Type B pancreatic cell (in vitro differentiated cells): ENCODE results near the gene AGMO. TPM values are rescaled to one million over a fixed set of nuclear protein-coding genes. Genes with fewer than 3 reads are reported as not detected.

Source experiments
- DNase-seq: peaks from one replicate; pipeline ENCODE4 v3.0.0; 2021; ENCODE audit warnings: mixed read lengths; ENCODE audit not compliant: unreplicated experiment; ENCODE audit errors: extremely low spot score
- H3K27ac Mint-ChIP-seq: 2 replicates; pipeline ENCODE4 v1.8.0; 2021; ENCODE audit warnings: mild to moderate bottlenecking, mixed read lengths
- H3K27me3 Mint-ChIP-seq: 2 replicates; pipeline ENCODE4 v1.8.0; 2021; ENCODE audit warnings: mixed read lengths
- H3K36me3 Mint-ChIP-seq: 2 replicates; pipeline ENCODE4 v1.8.0; 2021; ENCODE audit warnings: mixed read lengths
- H3K4me1 Mint-ChIP-seq: one replicate; pipeline ENCODE4 v1.8.0; 2021; ENCODE audit warnings: mixed read lengths; ENCODE audit not compliant: unreplicated experiment
- H3K4me3 Mint-ChIP-seq: 2 replicates; pipeline ENCODE4 v1.8.0; 2021; ENCODE audit warnings: mild to moderate bottlenecking, mixed read lengths
- H3K9me3 Mint-ChIP-seq: 2 replicates; pipeline ENCODE4 v1.8.0; 2021; ENCODE audit warnings: mixed read lengths
- CTCF ChIP-seq: fragments of 200-600 bp; sonication (generic); conservative IDR thresholded peaks from 2 replicates; pipeline ENCODE4 v1.5.0; 2021; ENCODE audit warnings: antibody characterized with exemption, mild to moderate bottlenecking
- total RNA-seq: library from RNA; stranded (reverse); gene quantifications from 2 replicates; pipeline ENCODE4 v1.2.1, GENCODE V29; 2021; ENCODE audit warnings: low replicate concordance

Gene AGMO
- total RNA-seq, 1 donor from 2014 or later: 0.41 TPM

DNA sequence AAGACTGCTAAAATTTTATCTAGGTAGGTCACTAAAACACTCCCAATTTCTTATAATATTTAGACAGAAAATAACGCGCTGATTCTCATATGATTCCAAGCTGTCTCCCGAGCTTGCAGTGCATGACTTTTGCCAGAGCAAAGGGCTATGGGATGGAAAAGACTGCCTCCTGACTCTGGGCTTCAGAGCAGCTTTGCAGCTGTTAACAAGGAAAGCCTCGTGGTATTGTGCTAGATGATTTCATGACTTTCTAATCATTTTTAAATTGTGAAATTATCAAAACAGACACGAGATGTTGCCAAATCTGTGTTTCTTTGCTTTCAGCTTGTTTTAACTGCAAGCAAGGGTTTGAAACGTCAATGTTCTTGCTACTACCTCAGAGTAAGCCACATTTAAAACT is 238.3 kb downstream of the AGMO start:
- no peak overlapping the region for H3K4me3 Mint-ChIP-seq
- TF ChIP-seq CTCF: no peak
- no peak for DNase-seq
- no peaks in the 10 kb centered on the region for H3K36me3 Mint-ChIP-seq
- H3K9me3 Mint-ChIP-seq: peaks cover 3% of the 10 kb centered on the region
- no peaks in the 10 kb centered on the region for H3K27me3 Mint-ChIP-seq
- H3K27ac Mint-ChIP-seq: no peak overlapping the region
- H3K4me1 Mint-ChIP-seq: peaks cover 5% of the 10 kb centered on the region

DNA sequence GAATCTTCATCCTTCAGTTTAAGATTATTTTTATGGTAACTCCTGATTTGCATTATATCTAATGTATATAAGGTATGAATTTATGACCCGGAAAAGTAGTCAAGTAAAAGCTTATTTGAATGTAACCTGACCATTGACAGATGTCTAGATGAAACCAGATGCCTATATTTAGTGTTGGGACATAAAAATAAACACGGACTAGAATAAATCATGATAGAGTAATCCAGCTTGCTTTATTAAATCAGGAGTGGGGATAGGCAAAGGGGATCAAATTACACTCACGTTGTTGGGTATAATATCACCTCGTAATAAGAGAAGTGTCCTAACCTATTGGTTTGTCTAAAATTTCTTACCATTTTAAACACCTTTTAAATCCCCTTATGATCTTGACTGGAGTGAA is 244.6 kb downstream of the AGMO start:
- TF ChIP-seq CTCF: no peak
- Mint-ChIP-seq H3K36me3 (no peaks in the 10 kb centered on the region), H3K27me3 (no peaks in the 10 kb centered on the region), H3K4me3 (no peak overlapping the region), H3K27ac (no peak overlapping the region), H3K4me1 (peaks cover 4% of the 10 kb centered on the region), H3K9me3 (no peaks in the 10 kb centered on the region)
- DNase-seq: no peak

- H3K9me3 Mint-ChIP-seq: no peaks in the 10 kb centered on the region
- no peak overlapping the region for H3K4me3 Mint-ChIP-seq
- H3K27ac Mint-ChIP-seq: no peak overlapping the region
- no peak for TF ChIP-seq CTCF
- no peak for DNase-seq
- peaks cover 4% of the 10 kb centered on the region for H3K4me1 Mint-ChIP-seq
- no peaks in the 10 kb centered on the region for H3K36me3 Mint-ChIP-seq
- H3K27me3 Mint-ChIP-seq: no peaks in the 10 kb centered on the region
These were observed 246.1 kb downstream of the AGMO start for GRCh38 chr7:15315678-15316077.

DNA sequence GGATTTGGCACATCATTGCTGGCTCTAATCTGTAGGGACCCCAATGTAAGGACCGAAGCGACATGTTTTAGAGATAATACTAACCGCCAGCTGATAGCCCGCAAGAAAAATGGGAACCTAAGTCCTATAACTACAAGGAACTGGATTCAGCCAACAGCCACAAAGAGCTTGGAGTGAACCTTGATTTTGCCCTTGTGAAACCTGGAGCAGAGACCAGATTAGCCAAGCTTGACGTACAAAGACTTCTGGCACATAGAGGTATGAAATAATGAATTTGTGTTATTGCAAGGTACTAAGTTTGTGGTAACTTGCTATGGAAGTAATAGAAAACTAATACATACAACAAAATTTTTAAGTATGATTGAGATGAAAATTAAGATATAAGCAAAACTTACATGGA is 246.9 kb downstream of the AGMO start:
- TF ChIP-seq CTCF: no peak
- Mint-ChIP-seq H3K36me3 (no peaks in the 10 kb centered on the region), H3K4me1 (peaks cover 4% of the 10 kb centered on the region), H3K27me3 (no peaks in the 10 kb centered on the region), H3K4me3 (no peak overlapping the region), H3K9me3 (no peaks in the 10 kb centered on the region), H3K27ac (no peak overlapping the region)
- DNase-seq: no peak

GRCh38 chr7:15313361-15313760 is 248.5 kb downstream of the AGMO start:
- no peak for DNase-seq
- Mint-ChIP-seq H3K36me3 (no peaks in the 10 kb centered on the region), H3K27me3 (no peaks in the 10 kb centered on the region), H3K4me3 (no peak overlapping the region), H3K4me1 (peaks cover 4% of the 10 kb centered on the region), H3K9me3 (no peaks in the 10 kb centered on the region), H3K27ac (no peak overlapping the region)
- TF ChIP-seq CTCF: no peak

- H3K36me3 Mint-ChIP-seq: no peaks in the 10 kb centered on the region
- no peaks in the 10 kb centered on the region for H3K27me3 Mint-ChIP-seq
- no peaks in the 10 kb centered on the region for H3K9me3 Mint-ChIP-seq
- H3K4me3 Mint-ChIP-seq: no peak overlapping the region
- H3K4me1 Mint-ChIP-seq: peaks cover 4% of the 10 kb centered on the region
- no peak for TF ChIP-seq CTCF
- H3K27ac Mint-ChIP-seq: no peak overlapping the region
- no peak for DNase-seq
These were observed 251.9 kb downstream of the AGMO start for GRCh38 chr7:15309872-15310271.
